Caki2 (cell line): Measurements from ENCODE around the gene PCDHA1. TPM values are rescaled to one million over a fixed set of nuclear protein-coding genes. Genes with fewer than 3 reads are reported as not detected.
"Not testable (repeated sequence)": the region's sequence is repeated elsewhere in the genome, so short reads cannot be mapped to it uniquely, and the experiment has no call there.

Experiments used
- DNase-seq: peaks from one replicate; pipeline ENCODE4 v3.0.0-alpha.2; 2015; ENCODE audit warnings: low read depth
- in situ Hi-C: cut with HindIII; loops from 2 replicates; pipeline ENCODE4 v1.10.0; 2016; ENCODE audit warnings: low sequenced_read_pairs, low pct_unique_long_range_greater_than_20kb, mixed read lengths
- total RNA-seq: library from RNA; depleted of rRNA; stranded (reverse); fragments of >200 nt; shearing (Covaris generic); gene quantifications from 2 replicates; pipeline ENCODE4 v1.2.3, GENCODE V29; 2014; ENCODE audit warnings: low replicate concordance

The PCDHA1 gene
- total RNA-seq, 1 experiment from 2014 or later: not detected

- in situ Hi-C loops: no loop called here
- peak; percentile 10 for DNase-seq
Observed at GRCh38 chr5:140840978-140841962, 55.3 kb downstream of the PCDHA1 start, which contains the start of gene PCDHA8. Gene PCDHA8, plus strand, starts transcription at chr5:140841187. Its CDS starts 135 bp downstream, at chr5:140841322.

- in situ Hi-C loops: no loop called here
- DNase-seq: no peak
Observed at GRCh38 chr5:140842798-140843733, 57.1 kb downstream of the PCDHA1 start.

GRCh38 chr5:140848139-140849102 lies 62.5 kb downstream of the PCDHA1 start, which contains the start of gene PCDHA9:
Gene PCDHA9, plus strand, starts transcription at chr5:140848382. Its CDS starts 114 bp downstream, at chr5:140848496.
- DNase-seq, in situ Hi-C loops: not testable (repeated sequence)

- in situ Hi-C loops: not testable (repeated sequence)
Observed at GRCh38 chr5:140849831-140850634, 64.1 kb downstream of the PCDHA1 start.

DNA sequence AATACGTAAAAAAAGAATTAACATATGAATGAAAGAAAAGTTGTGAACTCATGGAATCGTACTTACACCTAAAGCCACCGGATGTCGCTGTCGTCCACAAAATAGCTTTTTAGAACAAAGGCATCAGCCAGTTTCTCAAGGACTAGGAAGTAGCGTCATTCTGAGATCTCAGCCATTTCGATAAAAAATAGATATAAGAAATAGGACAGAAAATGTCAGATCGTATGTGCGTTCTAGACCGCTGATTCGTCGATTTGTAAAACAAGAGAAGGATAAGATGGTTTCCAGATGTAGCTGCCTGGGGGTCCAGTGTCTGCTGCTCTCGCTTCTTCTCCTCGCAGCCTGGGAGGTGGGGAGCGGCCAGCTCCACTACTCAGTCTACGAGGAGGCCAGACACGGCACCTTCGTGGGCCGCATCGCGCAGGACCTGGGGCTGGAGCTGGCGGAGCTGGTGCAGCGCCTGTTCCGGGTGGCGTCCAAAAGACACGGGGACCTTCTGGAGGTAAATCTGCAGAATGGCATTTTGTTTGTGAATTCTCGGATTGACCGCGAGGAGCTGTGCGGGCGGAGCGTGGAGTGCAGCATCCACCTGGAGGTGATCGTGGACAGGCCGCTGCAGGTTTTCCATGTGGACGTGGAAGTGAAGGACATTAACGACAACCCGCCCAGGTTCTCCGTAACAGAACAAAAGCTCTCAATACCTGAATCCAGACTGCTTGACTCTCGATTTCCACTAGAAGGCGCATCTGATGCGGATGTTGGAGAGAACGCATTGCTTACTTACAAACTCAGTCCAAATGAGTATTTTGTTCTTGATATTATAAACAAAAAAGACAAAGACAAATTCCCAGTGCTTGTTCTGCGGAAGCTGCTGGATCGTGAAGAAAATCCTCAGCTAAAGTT lies 70.1 kb downstream of the PCDHA1 start, which contains the start of gene PCDHA10:
TSS of gene PCDHA10 (plus strand) at position 126 of the 903 bp plus-strand sequence. CDS start at position 278, 152 bp downstream.
- in situ Hi-C loops: no loop called here
- no peak for DNase-seq

More at GRCh38 chr5:140849831-140850634, 64.1 kb downstream of the PCDHA1 start:
- not testable (repeated sequence) for DNase-seq

DNA sequence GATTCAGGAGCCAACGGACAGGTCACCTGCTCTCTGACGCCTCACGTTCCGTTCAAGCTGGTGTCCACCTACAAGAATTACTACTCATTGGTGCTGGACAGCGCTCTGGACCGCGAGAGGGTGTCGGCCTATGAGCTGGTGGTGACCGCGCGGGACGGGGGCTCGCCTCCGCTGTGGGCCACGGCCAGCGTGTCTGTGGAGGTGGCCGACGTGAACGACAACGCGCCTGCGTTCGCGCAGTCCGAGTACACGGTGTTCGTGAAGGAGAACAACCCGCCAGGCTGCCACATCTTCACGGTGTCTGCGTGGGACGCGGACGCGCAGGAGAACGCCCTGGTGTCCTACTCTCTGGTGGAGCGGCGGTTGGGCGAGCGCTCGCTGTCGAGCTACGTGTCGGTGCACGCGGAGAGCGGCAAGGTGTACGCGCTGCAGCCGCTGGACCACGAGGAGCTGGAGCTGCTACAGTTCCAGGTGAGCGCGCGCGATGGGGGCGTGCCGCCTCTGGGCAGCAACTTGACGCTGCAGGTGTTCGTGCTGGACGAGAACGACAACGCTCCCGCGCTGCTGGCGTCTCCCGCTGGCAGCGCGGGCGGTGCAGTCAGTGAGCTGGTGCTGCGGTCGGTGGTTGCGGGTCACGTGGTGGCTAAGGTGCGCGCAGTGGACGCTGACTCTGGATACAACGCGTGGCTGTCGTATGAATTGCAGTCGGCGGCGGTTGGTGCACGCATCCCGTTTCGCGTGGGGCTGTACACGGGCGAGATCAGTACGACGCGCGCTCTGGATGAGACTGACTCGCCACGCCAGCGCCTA lies 71.4 kb downstream of the PCDHA1 start:
- DNase-seq: no peak
- in situ Hi-C loops: no loop called here

DNA sequence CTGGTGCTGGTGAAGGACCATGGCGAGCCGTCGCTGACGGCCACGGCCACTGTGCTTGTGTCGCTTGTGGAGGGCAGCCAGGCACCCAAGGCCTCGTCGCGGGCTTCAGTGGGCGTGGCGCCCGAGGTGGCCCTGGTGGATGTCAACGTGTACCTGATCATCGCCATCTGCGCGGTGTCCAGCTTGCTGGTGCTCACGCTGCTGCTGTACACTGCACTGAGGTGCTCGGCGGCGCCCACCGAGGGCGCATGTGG lies 72.0 kb downstream of the PCDHA1 start:
- DNase-seq: no peak
- in situ Hi-C loops: no loop called here

DNA sequence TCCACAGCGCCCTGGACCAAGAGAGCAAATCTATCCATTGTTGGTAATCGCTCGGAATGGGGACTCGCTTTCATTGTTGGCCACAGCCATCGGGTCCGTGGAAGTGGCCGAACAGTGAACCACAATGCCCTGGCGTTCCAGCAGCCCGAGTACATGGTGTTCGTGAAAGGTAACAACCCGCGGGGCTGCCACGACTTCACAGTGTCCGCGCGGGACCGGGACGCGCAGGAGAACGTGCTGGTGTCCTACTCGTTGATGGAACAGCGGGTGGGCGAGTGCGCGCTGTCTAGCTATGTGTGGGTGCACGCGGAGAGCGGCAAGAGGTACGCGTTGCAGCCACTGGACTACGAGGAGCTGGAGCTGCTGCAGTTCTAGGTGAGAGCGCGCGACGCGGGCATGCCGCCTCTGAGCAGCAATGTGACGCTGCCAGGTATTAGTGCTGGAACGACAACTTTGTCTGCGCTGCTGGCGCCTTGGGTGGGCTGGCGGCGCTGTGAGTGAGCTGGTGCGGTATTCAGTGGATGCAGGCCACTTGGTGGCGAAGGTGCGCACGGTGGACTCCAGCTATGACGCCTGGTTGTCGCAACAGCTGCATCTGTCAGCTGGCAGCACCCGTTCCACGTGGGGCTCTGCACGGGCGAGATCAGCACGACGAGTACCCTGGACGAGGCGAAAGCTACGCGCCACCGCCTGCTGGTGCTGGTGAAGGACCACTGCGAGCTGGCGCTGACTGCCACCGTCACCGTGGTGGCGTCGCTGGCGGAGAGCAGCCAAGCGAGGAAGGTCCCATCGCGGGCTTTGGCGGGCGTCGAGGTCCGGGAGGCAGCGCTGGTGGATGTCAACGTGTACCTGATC lies 76.7 kb downstream of the PCDHA1 start:
- DNase-seq: no peak
- in situ Hi-C loops: no loop called here

DNA sequence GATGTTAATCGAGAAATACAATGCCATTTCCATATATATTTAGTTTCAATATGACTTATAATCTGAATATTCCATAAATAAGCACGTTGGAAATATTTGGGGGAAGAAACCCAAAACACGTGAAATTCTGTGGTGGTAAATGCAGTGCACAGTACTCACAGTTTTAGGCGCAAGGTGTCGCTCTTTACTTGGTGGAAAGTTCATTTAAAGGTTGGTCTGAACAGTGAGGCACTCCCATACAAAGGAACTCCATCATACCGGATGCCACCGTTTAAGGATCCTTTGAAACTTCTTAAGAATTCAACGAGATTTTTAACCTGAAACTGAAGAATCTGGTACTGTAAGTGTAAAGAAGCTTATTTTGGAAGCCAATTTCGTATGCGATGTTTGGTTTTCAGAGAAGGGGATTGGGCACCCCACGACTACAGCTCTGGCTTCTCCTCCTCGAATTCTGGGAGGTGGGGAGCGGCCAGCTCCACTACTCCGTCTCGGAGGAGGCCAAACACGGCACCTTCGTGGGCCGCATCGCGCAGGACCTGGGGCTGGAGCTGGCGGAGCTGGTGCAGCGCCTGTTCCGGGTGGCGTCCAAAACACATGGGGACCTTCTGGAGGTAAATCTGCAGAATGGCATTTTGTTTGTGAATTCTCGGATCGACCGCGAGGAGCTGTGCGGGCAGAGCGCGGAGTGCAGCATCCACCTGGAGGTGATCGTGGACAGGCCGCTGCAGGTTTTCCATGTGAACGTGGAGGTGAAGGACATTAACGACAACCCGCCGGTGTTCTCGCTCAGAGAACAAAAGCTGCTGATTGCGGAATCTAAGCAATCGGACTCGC lies 83.0 kb downstream of the PCDHA1 start, which contains the start of gene PCDHA11:
TSS of gene PCDHA11 (plus strand) at position 237 of the 834 bp plus-strand sequence. CDS start at position 384, 147 bp downstream.
- no peak for DNase-seq
- in situ Hi-C loops: no loop called here

GRCh38 chr5:140869555-140869886 lies 83.6 kb downstream of the PCDHA1 start:
- DNase-seq: no peak
- in situ Hi-C loops: no loop called here

DNA sequence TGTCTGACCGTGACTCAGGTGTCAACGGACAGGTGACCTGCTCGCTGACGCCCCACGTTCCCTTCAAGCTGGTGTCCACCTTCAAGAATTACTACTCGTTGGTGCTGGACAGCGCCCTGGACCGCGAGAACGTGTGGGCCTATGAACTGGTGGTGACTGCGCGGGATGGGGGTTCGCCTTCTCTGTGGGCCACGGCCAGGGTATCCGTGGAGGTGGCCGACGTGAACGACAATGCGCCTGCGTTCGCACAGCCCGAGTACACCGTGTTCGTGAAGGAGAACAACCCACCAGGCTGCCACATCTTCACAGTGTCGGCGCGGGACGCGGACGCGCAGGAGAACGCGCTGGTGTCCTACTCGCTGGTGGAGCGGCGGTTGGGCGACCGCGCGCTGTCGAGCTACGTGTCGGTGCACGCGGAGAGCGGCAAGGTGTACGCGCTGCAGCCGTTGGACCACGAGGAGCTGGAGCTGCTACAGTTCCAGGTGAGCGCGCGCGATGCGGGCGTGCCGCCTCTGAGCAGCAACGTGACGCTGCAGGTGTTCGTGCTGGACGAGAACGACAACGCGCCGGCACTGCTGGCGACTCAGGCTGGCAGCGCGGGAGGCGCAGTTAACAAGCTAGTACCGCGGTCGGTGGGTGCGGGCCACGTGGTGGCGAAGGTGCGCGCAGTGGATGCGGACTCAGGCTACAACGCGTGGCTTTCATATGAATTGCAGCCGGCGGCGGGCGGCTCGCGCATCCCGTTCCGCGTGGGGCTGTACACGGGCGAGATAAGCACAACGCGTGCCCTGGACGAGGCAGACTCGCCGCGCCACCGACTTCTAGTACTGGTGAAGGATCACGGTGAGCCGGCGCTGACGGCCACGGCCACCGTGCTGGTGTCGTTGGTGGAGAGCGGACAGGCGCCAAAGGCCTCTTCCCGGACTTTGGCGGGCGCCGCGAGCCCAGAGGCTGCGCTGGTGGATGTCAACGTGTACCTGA lies 84.6 kb downstream of the PCDHA1 start:
- in situ Hi-C loops: no loop called here
- no peak for DNase-seq
